Fibroblast of lung (primary cell): ENCODE measurements around the gene FAM221B. TPM values are rescaled to one million over a fixed set of nuclear protein-coding genes. Genes with fewer than 3 reads are reported as not detected.

ENCODE experiments used
- DNase-seq, 2 donors: peaks; one replicate each; pipeline versions ENCODE4 v3.0.0 to v3.0.0-alpha.2; 2010; ENCODE audit warnings: low read depth in 2 of 2
- H2AFZ ChIP-seq: 2 replicates; pipeline ENCODE4 v1.5.1; 2012; ENCODE audit warnings: low read length, control low read depth, inconsistent platforms
- H3K27ac ChIP-seq: 2 replicates; pipeline ENCODE4 v1.5.1; 2011; ENCODE audit warnings: low read length, control low read depth; ENCODE audit not compliant: insufficient read depth
- H3K27me3 ChIP-seq: 2 replicates; pipeline ENCODE4 v1.5.1; 2011; ENCODE audit warnings: mild to moderate bottlenecking, low read length; ENCODE audit not compliant: control insufficient read depth, insufficient read depth
- H3K36me3 ChIP-seq: 2 replicates; pipeline ENCODE4 v1.5.1; 2011; ENCODE audit warnings: low read length; ENCODE audit not compliant: control insufficient read depth, insufficient read depth
- H3K4me1 ChIP-seq: 2 replicates; pipeline ENCODE4 v1.5.1; 2011; ENCODE audit warnings: low read length; ENCODE audit not compliant: control insufficient read depth, insufficient read depth; ENCODE audit errors: extremely low read depth
- H3K4me2 ChIP-seq: 2 replicates; pipeline ENCODE4 v1.5.1; 2011; ENCODE audit warnings: low read length, control low read depth; ENCODE audit not compliant: insufficient read depth; ENCODE audit errors: extremely low read depth
- H3K4me3 ChIP-seq, 4 experiments: fragments of 200-600 bp in 1 of 4; sonication (generic) in 1 of 4; replicated peaks in 1 of 4; 2 replicates each; pipeline ENCODE4 v1.5.1; 2011 to 2016; ENCODE audit warnings: low read length in 4 of 4, low read depth in 3 of 4, mild to moderate bottlenecking in 3 of 4, control low read depth in 2 of 4, inconsistent platforms in 1 of 4, mixed read lengths in 1 of 4; ENCODE audit not compliant: insufficient read depth in 1 of 4; ENCODE audit errors: control extremely low read depth in 1 of 4
- H3K79me2 ChIP-seq: 2 replicates; pipeline ENCODE4 v1.5.1; 2012; ENCODE audit warnings: mild to moderate bottlenecking, low read length, inconsistent platforms; ENCODE audit not compliant: control insufficient read depth, insufficient read depth
- H3K9ac ChIP-seq: 2 replicates; pipeline ENCODE4 v1.5.1; 2011; ENCODE audit warnings: mild to moderate bottlenecking, low read length, control low read depth; ENCODE audit not compliant: insufficient read depth
- H3K9me3 ChIP-seq: 2 replicates; pipeline ENCODE4 v1.5.1; 2012; ENCODE audit warnings: low read depth, low read length; ENCODE audit not compliant: control insufficient read depth, insufficient read depth
- H4K20me1 ChIP-seq: 2 replicates; pipeline ENCODE4 v1.5.1; 2011; ENCODE audit warnings: low read length; ENCODE audit not compliant: control insufficient read depth, insufficient read depth; ENCODE audit errors: extremely low read depth
- EZH2 ChIP-seq: IDR thresholded peaks from 2 replicates; pipeline ENCODE4 v1.5.1; 2012; ENCODE audit warnings: low read length, control low read depth, mild to moderate bottlenecking; ENCODE audit errors: missing control alignments
- polyA plus RNA-seq, 2 donors: library from polyadenylated mRNA; depleted of rRNA in 1 of 2; stranded (reverse) in 1 of 2; unstranded in 1 of 2; fragments of >200 nt; gene quantifications; 2 replicates each; pipeline ENCODE4 v1.2.1, GENCODE V29; 2011 to 2012; ENCODE audit warnings: missing spikeins in 1 of 2
- total RNA-seq: library from RNA; depleted of rRNA; stranded (reverse); fragments of >200 nt; gene quantifications from 2 replicates; pipeline ENCODE4 v1.2.1, GENCODE V29; 2014
- TF ChIP-seq, protein P1 (sequence below), 2 donors: IDR thresholded peaks in 1 of 2; conservative IDR thresholded peaks in 1 of 2; 1 replicate in 1 of 2; 2 replicates in 1 of 2; pipeline ENCODE4 v1.5.1; 2011 to 2012; ENCODE audit warnings: low read length in 2 of 2, control low read depth in 1 of 2, inconsistent platforms in 1 of 2, low read depth in 1 of 2, mild to moderate bottlenecking in 1 of 2

Gene FAM221B
- total and polyA plus RNA-seq, 2 donors (not counting 1 experiment from before 2014, with no cell fraction given) = not detected

DNA sequence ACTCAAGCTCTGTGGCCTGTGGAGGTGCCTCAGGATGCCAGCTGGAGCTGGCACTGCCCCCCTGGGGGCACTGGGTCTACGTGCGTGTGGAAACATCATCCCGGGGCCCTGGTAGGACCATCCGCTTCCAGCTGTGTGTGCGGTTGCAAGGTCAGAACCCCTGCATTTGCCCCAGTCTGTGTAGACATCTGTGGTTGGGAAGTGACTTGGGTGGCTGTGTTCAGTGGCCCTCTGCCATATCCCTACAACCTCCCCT is 13.0 kb upstream of the FAM221B start:
- DNase-seq = no peak
- H4K20me1 ChIP-seq = no peaks in the 10 kb centered on the region
- H3K4me1 ChIP-seq = peaks cover 9% of the 10 kb centered on the region
- no peaks in the 10 kb centered on the region for H3K79me2 ChIP-seq
- no peaks in the 10 kb centered on the region for H3K9me3 ChIP-seq
- no peak overlapping the region for H2AFZ ChIP-seq
- no peak overlapping the region for H3K4me2 ChIP-seq
- H3K27me3 ChIP-seq = no peaks in the 10 kb centered on the region
- H3K9ac ChIP-seq = no peak overlapping the region
- no peak for TF ChIP-seq EZH2
- TF ChIP-seq, protein P1, sequence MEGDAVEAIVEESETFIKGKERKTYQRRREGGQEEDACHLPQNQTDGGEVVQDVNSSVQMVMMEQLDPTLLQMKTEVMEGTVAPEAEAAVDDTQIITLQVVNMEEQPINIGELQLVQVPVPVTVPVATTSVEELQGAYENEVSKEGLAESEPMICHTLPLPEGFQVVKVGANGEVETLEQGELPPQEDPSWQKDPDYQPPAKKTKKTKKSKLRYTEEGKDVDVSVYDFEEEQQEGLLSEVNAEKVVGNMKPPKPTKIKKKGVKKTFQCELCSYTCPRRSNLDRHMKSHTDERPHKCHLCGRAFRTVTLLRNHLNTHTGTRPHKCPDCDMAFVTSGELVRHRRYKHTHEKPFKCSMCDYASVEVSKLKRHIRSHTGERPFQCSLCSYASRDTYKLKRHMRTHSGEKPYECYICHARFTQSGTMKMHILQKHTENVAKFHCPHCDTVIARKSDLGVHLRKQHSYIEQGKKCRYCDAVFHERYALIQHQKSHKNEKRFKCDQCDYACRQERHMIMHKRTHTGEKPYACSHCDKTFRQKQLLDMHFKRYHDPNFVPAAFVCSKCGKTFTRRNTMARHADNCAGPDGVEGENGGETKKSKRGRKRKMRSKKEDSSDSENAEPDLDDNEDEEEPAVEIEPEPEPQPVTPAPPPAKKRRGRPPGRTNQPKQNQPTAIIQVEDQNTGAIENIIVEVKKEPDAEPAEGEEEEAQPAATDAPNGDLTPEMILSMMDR (conservative IDR thresholded peaks at IDR 0.05 in 1 of 2, IDR thresholded peaks at IDR 0.05 in 1 of 2; ENCODE audit: low read depth in 1 of 2, low read length in 2 of 2) = no peak
- H3K36me3 ChIP-seq = no peaks in the 10 kb centered on the region
- no peak overlapping the region for H3K27ac ChIP-seq
- H3K4me3 ChIP-seq = no peak overlapping the region

- Histone ChIP-seq H3K4me1 (peaks cover 9% of the 10 kb centered on the region), H3K79me2 (no peaks in the 10 kb centered on the region)
Observed at GRCh38 chr9:35840881-35841644, 12.5 kb upstream of the FAM221B start.

GRCh38 chr9:35839926-35840325 is 11.4 kb upstream of the FAM221B start:
- no peak overlapping the region for H2AFZ ChIP-seq
- no peaks in the 10 kb centered on the region for H3K36me3 ChIP-seq
- H3K9me3 ChIP-seq = no peaks in the 10 kb centered on the region
- H3K79me2 ChIP-seq = no peaks in the 10 kb centered on the region
- no peaks in the 10 kb centered on the region for H3K27me3 ChIP-seq
- H3K4me2 ChIP-seq = no peak overlapping the region
- no peaks in the 10 kb centered on the region for H4K20me1 ChIP-seq
- DNase-seq = no peak
- TF ChIP-seq, protein P1 (conservative IDR thresholded peaks at IDR 0.05 in 1 of 2, IDR thresholded peaks at IDR 0.05 in 1 of 2; ENCODE audit: low read depth in 1 of 2, low read length in 2 of 2) = no peak
- no peak for TF ChIP-seq EZH2
- H3K9ac ChIP-seq = no peak overlapping the region
- no peak overlapping the region for H3K4me3 ChIP-seq
- H3K4me1 ChIP-seq = peaks cover 2% of the 10 kb centered on the region
- H3K27ac ChIP-seq = no peak overlapping the region

More at GRCh38 chr9:35840881-35841644, 12.5 kb upstream of the FAM221B start:
- TF ChIP-seq, protein P1 (conservative IDR thresholded peaks at IDR 0.05 in 1 of 2, IDR thresholded peaks at IDR 0.05 in 1 of 2; ENCODE audit: low read depth in 1 of 2, low read length in 2 of 2) = no peak
- no peak for TF ChIP-seq EZH2
- no peak overlapping the region for H3K4me3 ChIP-seq
- no peaks in the 10 kb centered on the region for H4K20me1 ChIP-seq
- no peaks in the 10 kb centered on the region for H3K36me3 ChIP-seq
- no peak overlapping the region for H3K27ac ChIP-seq
- H3K27me3 ChIP-seq = no peaks in the 10 kb centered on the region
- H3K9me3 ChIP-seq = no peaks in the 10 kb centered on the region
- no peak overlapping the region for H3K9ac ChIP-seq
- DNase-seq = no peak
- H2AFZ ChIP-seq = no peak overlapping the region
- H3K4me2 ChIP-seq = no peak overlapping the region
